K562 (cell line): ENCODE measurements around the gene AGMO. TPM values are rescaled to one million over a fixed set of nuclear protein-coding genes. Genes with fewer than 3 reads are reported as not detected.

Experiments
- ATAC-seq: fragments of 200-7000 bp; cut with Tn5 transposase; 3 replicates; pipeline ENCODE4 v1.9.1; 2020; ENCODE audit warnings: moderate library complexity
- BruUV-seq: library from RNA; stranded (reverse); fragments of 400-500 nt; replicated peaks from 2 replicates; lab custom pipeline; 2021; lab: Mats Ljungman, UMichigan
- CTCF ChIA-PET: fragments of 300-600 bp; formaldehyde crosslinking; extraction: SDS; loops from one replicate; lab custom pipeline; 2021; ENCODE audit warnings: low intra/inter-chr PET ratio; lab: Yijun Ruan, JAX
- POLR2A ChIA-PET: fragments of 300-600, 350-650 bp; sonication (Branson Sonifier 250); formaldehyde crosslinking; extraction: SDS; loops from one replicate; lab custom pipeline; 2021; ENCODE audit warnings: antibody characterized with exemption, inconsistent platforms; lab: Yijun Ruan, JAX
- DNase-seq, 4 experiments: peaks; one replicate each; pipeline versions ENCODE4 v3.0.0 to v3.0.0-alpha.2; 2011 to 2018; ENCODE audit warnings: low spot score in 3 of 4, mixed read lengths in 3 of 4; ENCODE audit errors: extremely low read depth in 1 of 4
- FAIRE-seq: peaks from 2 replicates; lab custom pipeline; 2011; peaks lifted over from hg19 to GRCh38; lab: Jason Lieb, UNC
- H2AFZ ChIP-seq: 2 replicates; pipeline ENCODE4 v1.6.0; 2011; ENCODE audit warnings: low read depth, low read length, control low read depth, inconsistent platforms
- H3K27ac ChIP-seq: fragments of 200-600 bp; 3 replicates; pipeline ENCODE4 v1.8.0; 2011; ENCODE audit warnings: low read depth, mild to moderate bottlenecking, control low read depth, inconsistent platforms, low read length, moderate library complexity, mixed read lengths; ENCODE audit errors: extremely low read depth
- H3K27me3 ChIP-seq, 2 experiments: fragments of 300-600 bp in 1 of 2; 2 replicates in 1 of 2; 3 replicates in 1 of 2; pipeline versions ENCODE4 v1.6.0 to v1.8.0; 2011; ENCODE audit warnings: inconsistent platforms in 2 of 2, low read length in 2 of 2, mild to moderate bottlenecking in 1 of 2, mixed read lengths in 1 of 2, moderate library complexity in 1 of 2; ENCODE audit not compliant: control insufficient read depth in 2 of 2, insufficient read depth in 2 of 2
- H3K36me3 ChIP-seq: fragments of 300-600 bp; 3 replicates; pipeline ENCODE4 v1.8.0; 2011; ENCODE audit warnings: mild to moderate bottlenecking, low read length, inconsistent platforms; ENCODE audit not compliant: control insufficient read depth, insufficient read depth
- H3K4me1 ChIP-seq, 2 experiments: fragments of 200-600 bp in 1 of 2; replicated peaks in 1 of 2; 2 replicates in 1 of 2; 3 replicates in 1 of 2; pipeline versions ENCODE4 v1.5.1 to v1.8.0; 2011; ENCODE audit warnings: inconsistent platforms in 2 of 2, low read length in 2 of 2, mild to moderate bottlenecking in 1 of 2, mixed read lengths in 1 of 2, moderate library complexity in 1 of 2; ENCODE audit not compliant: control insufficient read depth in 2 of 2, insufficient read depth in 2 of 2
- H3K4me2 ChIP-seq: 2 replicates; pipeline ENCODE4 v1.6.1; 2011; ENCODE audit warnings: low read length, control low read depth, inconsistent platforms, mixed read lengths; ENCODE audit not compliant: insufficient read depth
- H3K4me3 ChIP-seq: fragments of 200-600 bp; sonication (generic), shearing (Covaris generic); 2 replicates; pipeline ENCODE4 v1.5.1; 2016; ENCODE audit warnings: control low read depth, inconsistent platforms
- H3K79me2 ChIP-seq: fragments of 200-600 bp; 3 replicates; pipeline ENCODE4 v1.8.0; 2011; ENCODE audit warnings: low read length, inconsistent platforms; ENCODE audit not compliant: control insufficient read depth, insufficient read depth
- H3K9ac ChIP-seq, 2 experiments: 2 replicates each; pipeline versions ENCODE4 v1.6.0 to v1.6.1; 2011; ENCODE audit warnings: low read depth in 2 of 2, low read length in 2 of 2, control low read depth in 1 of 2, inconsistent platforms in 1 of 2, mild to moderate bottlenecking in 1 of 2, mixed read lengths in 1 of 2; ENCODE audit not compliant: insufficient read depth in 1 of 2
- H3K9me1 ChIP-seq: one replicate; pipeline ENCODE4 v1.6.0; 2011; ENCODE audit warnings: inconsistent platforms, mild to moderate bottlenecking, low read length, moderate library complexity; ENCODE audit not compliant: control insufficient read depth, insufficient read depth
- H3K9me3 ChIP-seq: replicated peaks from 2 replicates; pipeline ENCODE4 v1.5.1; 2011; ENCODE audit warnings: low read depth, low read length, inconsistent platforms; ENCODE audit not compliant: control insufficient read depth, insufficient read depth
- H4K20me1 ChIP-seq: replicated peaks from 2 replicates; pipeline ENCODE4 v1.6.1; 2011; ENCODE audit warnings: low read length, inconsistent platforms, mixed read lengths; ENCODE audit not compliant: control insufficient read depth, insufficient read depth
- ETV6 ChIP-seq, 3 experiments: fragments of 150-350 bp in 1 of 3; sonication (generic) in 1 of 3; formaldehyde crosslinking in 1 of 3; IDR thresholded peaks; 2 replicates each; pipeline versions ENCODE4 v1.6.1 to v1.8.0; 2014 to 2022; ENCODE audit warnings: borderline replicate concordance in 2 of 3, low read depth in 2 of 3, antibody characterized with exemption in 1 of 3, low read length in 1 of 3, mild to moderate bottlenecking in 1 of 3, missing genetic modification reagents in 1 of 3
- HDAC1 ChIP-seq, 2 experiments: fragments of 450-650 bp; IDR thresholded peaks; 2 replicates each; pipeline ENCODE4 v1.6.1; 2016 to 2017; ENCODE audit warnings: inconsistent platforms in 1 of 2, mild to moderate bottlenecking in 1 of 2, moderate library complexity in 1 of 2
- TARDBP ChIP-seq: fragments of 450-650 bp; IDR thresholded peaks from 2 replicates; pipeline ENCODE4 v1.6.1; 2016
- ZNF780A ChIP-seq: fragments of 250-450 bp; sonication (Bioruptor Pico); IDR thresholded peaks from 2 replicates; pipeline ENCODE4 v1.5.0; 2021; ENCODE audit warnings: mild to moderate bottlenecking
- WGBS: fragments of 100-300 bp; shearing (Covaris generic); methylation state at CpG from one replicate; pipeline ENCODE4 v1.1.6; 2016; ENCODE audit warnings: low coverage, mixed read lengths; ENCODE audit not compliant: insufficient coverage; ENCODE audit errors: missing lambda C conversion rate; 5-methylcytosine and 5-hydroxymethylcytosine counted together
- in situ Hi-C: fragments of 300-500 bp; cut with MboI; formaldehyde crosslinking; loops from 4 replicates; pipeline ENCODE4 v1.15.0; 2018; ENCODE audit warnings: inconsistent platforms, mixed read lengths
- intact Hi-C: fragments of 100-400 bp; cut with micrococcal nuclease; formaldehyde crosslinking; loops from 2 replicates; pipeline ENCODE4 v1.14.2; 2022
- polyA plus RNA-seq, 8 experiments: library from polyadenylated mRNA; depleted of rRNA in 4 of 8; stranded (reverse) in 5 of 8; unstranded in 3 of 8; fragments of >200 nt; fragmentation: Nextera tagmentation in 2 of 8; fragmentation: Illumina TruSeq in 1 of 8; extraction: Ambion mirVana in 2 of 8; extraction: Trizol in 1 of 8; gene quantifications; 2 replicates each; pipeline versions ENCODE4 v1.2.1 to v1.2.3, GENCODE V29; 2011 to 2014; ENCODE audit warnings: inconsistent platforms in 1 of 8, missing spikeins in 1 of 8
- total RNA-seq, 7 experiments: library from RNA; depleted of rRNA in 6 of 7; stranded (reverse); fragments of >200 nt in 6 of 7; fragmentation: Illumina TruSeq in 2 of 7; extraction: Trizol in 2 of 7; gene quantifications; 2 replicates each; pipeline versions ENCODE4 v1.2.1 to v1.2.3, GENCODE V29; 2011 to 2021; ENCODE audit warnings: low replicate concordance in 1 of 7

AGMO gene
- total and polyA plus RNA-seq, 9 of the 15 experiments (the other 6 are each of a cell fraction or from before 2014, with no cell fraction given), result 0.30 to 1.4 (median 0.69) TPM; not detected in 1

DNA sequence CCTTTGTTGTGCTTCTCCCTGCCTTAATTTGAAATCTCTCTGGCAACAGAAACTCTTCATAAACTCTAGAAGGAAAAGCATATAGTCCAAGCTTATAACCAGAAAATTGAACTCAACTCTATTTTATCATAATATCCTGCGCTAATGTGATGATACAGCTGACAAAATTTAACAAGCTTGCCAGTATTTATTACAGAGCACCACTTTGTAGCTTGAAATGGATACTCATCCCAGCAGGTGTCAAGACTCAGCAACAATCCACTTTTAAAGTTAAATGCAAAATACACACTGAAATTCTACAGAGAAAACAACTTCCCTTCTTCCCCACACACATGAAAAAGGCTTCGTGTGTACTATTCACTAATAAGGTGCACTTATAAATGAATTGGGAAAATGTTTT, 228.9 kb downstream of the AGMO start:
- H3K4me1 ChIP-seq, result no peaks in the 10 kb centered on the region
- no peaks in the 10 kb centered on the region for H3K9me1 ChIP-seq
- FAIRE-seq, result no peak
- H3K9ac ChIP-seq, result no peak overlapping the region
- ChIA-PET CTCF (no interaction called here), POLR2A (no interaction called here)
- H2AFZ ChIP-seq, result no peak overlapping the region
- no peaks in the 10 kb centered on the region for H3K79me2 ChIP-seq
- DNase-seq, result no peak
- H3K4me2 ChIP-seq, result no peak overlapping the region
- in situ Hi-C loops, result no loop called here
- H3K36me3 ChIP-seq, result no peaks in the 10 kb centered on the region
- 0% methylated on average over 2 of the region's 2 CpGs for WGBS
- TF ChIP-seq HDAC1 (IDR thresholded peaks at IDR 0.05), result no peak
- H3K27me3 ChIP-seq, result no peaks in the 10 kb centered on the region
- intact Hi-C loops, result no loop called here
- H4K20me1 ChIP-seq, result no peaks in the 10 kb centered on the region
- ATAC-seq, result no peak
- H3K4me3 ChIP-seq, result no peak overlapping the region
- no peaks in the 10 kb centered on the region; the same call in 1 of the 2 replicates for H3K9me3 ChIP-seq
- BruUV-seq, result no TSS peak
- H3K27ac ChIP-seq, result no peak overlapping the region

- Histone ChIP-seq H3K4me2 (no peak overlapping the region), H3K9me1 (no peaks in the 10 kb centered on the region), H2AFZ (no peak overlapping the region), H3K36me3 (no peaks in the 10 kb centered on the region), H3K9me3 (no peaks in the 10 kb centered on the region; the same call in 1 of the 2 replicates), H3K4me1 (no peaks in the 10 kb centered on the region), H3K27ac (no peak overlapping the region), H3K9ac (no peak overlapping the region), H3K4me3 (no peak overlapping the region), H4K20me1 (no peaks in the 10 kb centered on the region), H3K27me3 (no peaks in the 10 kb centered on the region), H3K79me2 (no peaks in the 10 kb centered on the region)
- in situ Hi-C loops (no loop called here), intact Hi-C loops (no loop called here)
- no TSS peak for BruUV-seq
- POLR2A ChIA-PET, result no interaction called here
- ATAC-seq (no peak), FAIRE-seq (no peak), DNase-seq (no peak)
- TF ChIP-seq TARDBP (no peak), ETV6 (IDR thresholded peaks at IDR 0.05; ENCODE audit: borderline replicate concordance in 1 of 2, low read depth in 2 of 2, low read length in 1 of 2) (no peak), ETV6 (CRISPR knock-in tag; IDR thresholded peaks at IDR 0.05; ENCODE audit: borderline replicate concordance) (no peak), ZNF780A (no peak)
- 0% methylated on average over 2 of the region's 2 CpGs for WGBS
- CTCF ChIA-PET, result no interaction called here
These were observed 230.9 kb downstream of the AGMO start for GRCh38 chr7:15330943-15331342.
